H9 (cell line): ENCODE data around the gene CFAP410. TPM values are rescaled to one million over a fixed set of nuclear protein-coding genes. Genes with fewer than 3 reads are reported as not detected.

Experiments
- DNase-seq: peaks from one replicate; pipeline ENCODE4 v3.0.0-alpha.2; 2017
- H2AFZ ChIP-seq: one replicate; pipeline ENCODE4 v1.6.1; 2013; ENCODE audit warnings: mild to moderate bottlenecking, low read length, control low read depth, moderate library complexity
- H2AK5ac ChIP-seq: 2 replicates; pipeline ENCODE4 v1.6.1; 2013; ENCODE audit warnings: low read length, control low read depth, mixed read lengths; ENCODE audit not compliant: insufficient read length
- H2BK120ac ChIP-seq: one replicate; pipeline ENCODE4 v1.6.1; 2013; ENCODE audit warnings: low read depth, mild to moderate bottlenecking, low read length, control low read depth, inconsistent platforms; ENCODE audit not compliant: poor library complexity, severe bottlenecking
- H2BK12ac ChIP-seq: 2 replicates; pipeline ENCODE4 v1.6.1; 2013; ENCODE audit warnings: low read length, control low read depth, mixed read lengths, low read depth; ENCODE audit not compliant: insufficient read length
- H2BK15ac ChIP-seq: 2 replicates; pipeline ENCODE4 v1.6.1; 2013; ENCODE audit warnings: low read depth, low read length, control low read depth
- H2BK20ac ChIP-seq: one replicate; pipeline ENCODE4 v1.6.1; 2013; ENCODE audit warnings: low read depth, mild to moderate bottlenecking, low read length, control low read depth, inconsistent platforms; ENCODE audit not compliant: poor library complexity, severe bottlenecking
- H2BK5ac ChIP-seq: 2 replicates; pipeline ENCODE4 v1.6.1; 2013; ENCODE audit warnings: low read length, control low read depth, mixed read lengths; ENCODE audit not compliant: insufficient read length
- H3K14ac ChIP-seq: 2 replicates; pipeline ENCODE4 v1.6.1; 2013; ENCODE audit warnings: low read length, control low read depth; ENCODE audit not compliant: insufficient read depth
- H3K18ac ChIP-seq: 2 replicates; pipeline ENCODE4 v1.6.1; 2013; ENCODE audit warnings: low read depth, mild to moderate bottlenecking, mixed read lengths, low read length, control low read depth; ENCODE audit not compliant: insufficient read length
- H3K23ac ChIP-seq: 2 replicates; pipeline ENCODE4 v1.6.1; 2013; ENCODE audit warnings: low read length, control low read depth, mixed read lengths, low read depth; ENCODE audit not compliant: insufficient read length
- H3K23me2 ChIP-seq: 2 replicates; pipeline ENCODE4 v1.6.1; 2013; ENCODE audit warnings: low read depth, mild to moderate bottlenecking, mixed read lengths, low read length, control low read depth; ENCODE audit not compliant: insufficient read length, poor library complexity, severe bottlenecking
- H3K27ac ChIP-seq: 2 replicates; pipeline ENCODE4 v1.5.1; 2013; ENCODE audit warnings: low read length, control low read depth, mixed read lengths, low read depth; ENCODE audit not compliant: insufficient read length
- H3K27me3 ChIP-seq: 2 replicates; pipeline ENCODE4 v1.6.1; 2013; ENCODE audit warnings: low read length, control low read depth, inconsistent platforms; ENCODE audit not compliant: insufficient read depth
- H3K4ac ChIP-seq: 2 replicates; pipeline ENCODE4 v1.6.1; 2013; ENCODE audit warnings: low read depth, mild to moderate bottlenecking, control low read depth, inconsistent platforms, low read length, moderate library complexity
- H3K4me1 ChIP-seq: 2 replicates; pipeline ENCODE4 v1.6.1; 2013; ENCODE audit warnings: low read length, control low read depth, inconsistent platforms; ENCODE audit not compliant: insufficient read depth
- H3K4me2 ChIP-seq: 2 replicates; pipeline ENCODE4 v1.6.1; 2013; ENCODE audit warnings: low read length, control low read depth, mixed read lengths; ENCODE audit not compliant: insufficient read length, insufficient read depth
- H3K56ac ChIP-seq: 2 replicates; pipeline ENCODE4 v1.6.1; 2013; ENCODE audit warnings: low read depth, mild to moderate bottlenecking, mixed read lengths, low read length, control low read depth; ENCODE audit not compliant: insufficient read length
- H3K79me1 ChIP-seq: 2 replicates; pipeline ENCODE4 v1.6.1; 2013; ENCODE audit warnings: low read depth, mild to moderate bottlenecking, moderate library complexity, low read length, control low read depth, inconsistent platforms; ENCODE audit not compliant: insufficient read depth, poor library complexity, severe bottlenecking
- H3K79me2 ChIP-seq: 2 replicates; pipeline ENCODE4 v1.6.1; 2013; ENCODE audit warnings: low read length, control low read depth, inconsistent platforms; ENCODE audit not compliant: insufficient read depth
- H3K9ac ChIP-seq: 2 replicates; pipeline ENCODE4 v1.6.1; 2013; ENCODE audit warnings: low read length, control low read depth, mixed read lengths; ENCODE audit not compliant: insufficient read length; ENCODE audit errors: extremely low read depth
- H3K9me3 ChIP-seq: one replicate; pipeline ENCODE4 v1.6.1; 2013; ENCODE audit warnings: low read depth, low read length, inconsistent platforms; ENCODE audit not compliant: control insufficient read depth
- H3T11ph ChIP-seq: one replicate; pipeline ENCODE4 v1.6.1; 2013; ENCODE audit warnings: mild to moderate bottlenecking, low read length, control low read depth, inconsistent platforms
- H4K20me1 ChIP-seq: one replicate; pipeline ENCODE4 v1.6.1; 2013; ENCODE audit not compliant: control insufficient read depth, insufficient read length, insufficient read depth
- H4K5ac ChIP-seq: 2 replicates; pipeline ENCODE4 v1.6.1; 2013; ENCODE audit warnings: low read depth, mild to moderate bottlenecking, mixed read lengths, low read length, control low read depth; ENCODE audit not compliant: insufficient read length
- H4K8ac ChIP-seq: replicated peaks from 2 replicates; pipeline ENCODE4 v1.6.1; 2013; ENCODE audit warnings: low read length, control low read depth, mixed read lengths, low read depth; ENCODE audit not compliant: insufficient read length
- H4K91ac ChIP-seq: 2 replicates; pipeline ENCODE4 v1.6.1; 2013; ENCODE audit warnings: low read depth, mild to moderate bottlenecking, moderate library complexity, mixed read lengths, low read length, control low read depth; ENCODE audit not compliant: insufficient read length
- H3K27ac Mint-ChIP-seq, 3 experiments: 2 replicates in 2 of 3; 3 replicates in 1 of 3; pipeline ENCODE4 v1.8.0; 2020 to 2021; ENCODE audit warnings: mixed read lengths in 3 of 3, mild to moderate bottlenecking in 1 of 3, moderate library complexity in 1 of 3
- H3K27me3 Mint-ChIP-seq: 2 replicates; pipeline ENCODE4 v1.8.0; 2021; ENCODE audit warnings: low read depth, mild to moderate bottlenecking, moderate library complexity, mixed read lengths
- H3K36me3 Mint-ChIP-seq, 3 experiments: 2 replicates in 2 of 3; 3 replicates in 1 of 3; pipeline ENCODE4 v1.8.0; 2020 to 2021; ENCODE audit warnings: low read depth in 3 of 3, mixed read lengths in 3 of 3; ENCODE audit not compliant: insufficient read depth in 1 of 3
- H3K4me1 Mint-ChIP-seq, 2 experiments: 2 replicates each; pipeline ENCODE4 v1.8.0; 2020; ENCODE audit warnings: mixed read lengths in 2 of 2
- H3K4me3 Mint-ChIP-seq, 2 experiments: 2 replicates in 1 of 2; 3 replicates in 1 of 2; pipeline ENCODE4 v1.8.0; 2020 to 2021; ENCODE audit warnings: mild to moderate bottlenecking in 2 of 2, mixed read lengths in 2 of 2, moderate library complexity in 1 of 2
- H3K9me3 Mint-ChIP-seq, 2 experiments: 2 replicates in 1 of 2; 3 replicates in 1 of 2; pipeline ENCODE4 v1.8.0; 2020; ENCODE audit warnings: mild to moderate bottlenecking in 2 of 2, mixed read lengths in 2 of 2, moderate library complexity in 1 of 2
- WGBS: extraction: QIAGEN DNeasy Blood & Tissue Kit; methylation state at CpG from one replicate; pipeline ENCODE4 v1.1.7; 2013; ENCODE audit warnings: missing lambda C conversion rate, low lambda C conversion rate, mixed read lengths; ENCODE audit not compliant: insufficient read length; ENCODE audit errors: extremely low coverage; 5-methylcytosine and 5-hydroxymethylcytosine counted together
- total RNA-seq: library from RNA; stranded (reverse); gene quantifications from 2 replicates; pipeline ENCODE4 v1.2.1, GENCODE V29; 2021
- TF ChIP-seq, protein P1 (sequence below): fragments of 200-600 bp; sonication (generic); conservative IDR thresholded peaks from 3 replicates; pipeline ENCODE4 v1.8.0; 2021; ENCODE audit warnings: antibody characterized with exemption, mild to moderate bottlenecking

Gene CFAP410
- total RNA-seq, 1 experiment from 2014 or later, result 17.0 TPM

GRCh38 chr21:44360159-44360558, 21.0 kb upstream of the CFAP410 start:
- peaks cover 0 to 9% of the 10 kb centered on the region in 2 experiments; a peak in 3 of 5 replicates for H3K9me3 Mint-ChIP-seq
- H3K79me1 ChIP-seq, result no peaks in the 10 kb centered on the region
- H2AFZ ChIP-seq, result no peak overlapping the region
- no peak overlapping the region for H3K56ac ChIP-seq
- WGBS, result no CpG with 5 or more reads among the region's 8 CpGs
- no peaks in the 10 kb centered on the region for H3K79me2 ChIP-seq
- no peak overlapping the region for H2BK120ac ChIP-seq
- peaks cover 11% of the 10 kb centered on the region for H3K27me3 Mint-ChIP-seq
- TF ChIP-seq, protein P1, sequence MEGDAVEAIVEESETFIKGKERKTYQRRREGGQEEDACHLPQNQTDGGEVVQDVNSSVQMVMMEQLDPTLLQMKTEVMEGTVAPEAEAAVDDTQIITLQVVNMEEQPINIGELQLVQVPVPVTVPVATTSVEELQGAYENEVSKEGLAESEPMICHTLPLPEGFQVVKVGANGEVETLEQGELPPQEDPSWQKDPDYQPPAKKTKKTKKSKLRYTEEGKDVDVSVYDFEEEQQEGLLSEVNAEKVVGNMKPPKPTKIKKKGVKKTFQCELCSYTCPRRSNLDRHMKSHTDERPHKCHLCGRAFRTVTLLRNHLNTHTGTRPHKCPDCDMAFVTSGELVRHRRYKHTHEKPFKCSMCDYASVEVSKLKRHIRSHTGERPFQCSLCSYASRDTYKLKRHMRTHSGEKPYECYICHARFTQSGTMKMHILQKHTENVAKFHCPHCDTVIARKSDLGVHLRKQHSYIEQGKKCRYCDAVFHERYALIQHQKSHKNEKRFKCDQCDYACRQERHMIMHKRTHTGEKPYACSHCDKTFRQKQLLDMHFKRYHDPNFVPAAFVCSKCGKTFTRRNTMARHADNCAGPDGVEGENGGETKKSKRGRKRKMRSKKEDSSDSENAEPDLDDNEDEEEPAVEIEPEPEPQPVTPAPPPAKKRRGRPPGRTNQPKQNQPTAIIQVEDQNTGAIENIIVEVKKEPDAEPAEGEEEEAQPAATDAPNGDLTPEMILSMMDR, result peak; percentile 48
- no peaks in the 10 kb centered on the region for H3K4me1 Mint-ChIP-seq
- no peak overlapping the region for H2BK20ac ChIP-seq
- no peaks in the 10 kb centered on the region; a peak in 1 of 7 replicates for H3K36me3 Mint-ChIP-seq
- no peak overlapping the region for H3K4me3 Mint-ChIP-seq
- H3K9ac ChIP-seq, result no peak overlapping the region
- H3K23ac ChIP-seq, result no peak overlapping the region
- no peak overlapping the region for H4K8ac ChIP-seq
- no peak overlapping the region for H2AK5ac ChIP-seq
- H3K27ac Mint-ChIP-seq, result no peak overlapping the region
- H2BK12ac ChIP-seq, result no peak overlapping the region
- no peak overlapping the region for H4K91ac ChIP-seq
- no peak overlapping the region for H2BK5ac ChIP-seq
- H3K14ac ChIP-seq, result no peak overlapping the region
- H3K4me2 ChIP-seq, result no peak overlapping the region
- H3K27ac ChIP-seq, result no peak overlapping the region
- H3K18ac ChIP-seq, result no peak overlapping the region
- H3T11ph ChIP-seq, result no peak overlapping the region
- no peaks in the 10 kb centered on the region for H3K9me3 ChIP-seq
- no peaks in the 10 kb centered on the region for H3K23me2 ChIP-seq
- H4K20me1 ChIP-seq, result no peaks in the 10 kb centered on the region
- no peak overlapping the region for H4K5ac ChIP-seq
- H2BK15ac ChIP-seq, result no peak overlapping the region
- no peak overlapping the region for H3K4ac ChIP-seq
- DNase-seq, result no peak
- H3K27me3 ChIP-seq, result no peaks in the 10 kb centered on the region
- no peaks in the 10 kb centered on the region for H3K4me1 ChIP-seq
